Measurements from ENCODE around the gene PKDREJ. TPM values are rescaled to one million over a fixed set of nuclear protein-coding genes. Genes with fewer than 3 reads are reported as not detected.

Gene PKDREJ
- total RNA-seq, 1 experiment from 2014 or later, result 0.05 TPM

- Mint-ChIP-seq H3K36me3 (ENCODE audit: insufficient read depth, unreplicated experiment) (peaks cover 57% of the 10 kb centered on the region), H3K27ac (ENCODE audit: unreplicated experiment) (no peak overlapping the region), H3K4me3 (ENCODE audit: low read depth, unreplicated experiment) (no peak overlapping the region), H3K27me3 (ENCODE audit: unreplicated experiment) (no peaks in the 10 kb centered on the region), H3K9me3 (ENCODE audit: low read depth, unreplicated experiment) (peaks cover 3% of the 10 kb centered on the region), H3K4me1 (ENCODE audit: low read depth, unreplicated experiment) (peaks cover 16% of the 10 kb centered on the region)
- intact Hi-C loops (cut with micrococcal nuclease; ENCODE audit: unreplicated experiment), result no loop called here
- no peak for DNase-seq
- TF ChIP-seq CTCF (IDR thresholded peaks at IDR 0.05; ENCODE audit: unreplicated experiment), result no peak
- no TSS peak for BruUV-seq (replicated peaks)
- CTCF ChIA-PET, result no interaction called here
Measured at GRCh38 chr22:46293577-46294260, 30.6 kb upstream of the PKDREJ start.

DNA sequence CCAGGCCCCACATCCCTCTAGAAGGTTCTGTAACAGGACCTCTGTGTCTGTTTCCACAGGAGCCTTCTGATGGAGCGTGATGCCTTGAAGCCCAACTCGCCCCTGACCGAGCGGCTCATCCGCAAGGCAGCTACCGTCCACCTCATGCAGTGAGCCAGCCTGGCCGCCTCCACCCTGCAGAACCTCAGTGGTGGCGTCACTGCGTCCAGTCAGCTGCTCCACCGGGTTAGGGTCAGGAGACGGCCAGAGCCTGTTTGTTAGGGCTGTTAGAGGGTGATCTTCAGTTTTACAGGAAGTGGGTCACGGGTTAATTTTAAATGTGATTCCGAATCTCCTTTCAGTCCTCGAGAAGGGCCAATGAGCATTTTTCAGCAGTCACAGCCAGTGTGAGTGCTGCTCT is 29.6 kb upstream of the PKDREJ start:
- no peak for DNase-seq
- no TSS peak for BruUV-seq (replicated peaks)
- Mint-ChIP-seq H3K27me3 (ENCODE audit: unreplicated experiment) (no peaks in the 10 kb centered on the region), H3K27ac (ENCODE audit: unreplicated experiment) (no peak overlapping the region), H3K36me3 (ENCODE audit: insufficient read depth, unreplicated experiment) (peaks cover 61% of the 10 kb centered on the region), H3K4me1 (ENCODE audit: low read depth, unreplicated experiment) (peaks cover 11% of the 10 kb centered on the region), H3K4me3 (ENCODE audit: low read depth, unreplicated experiment) (no peak overlapping the region), H3K9me3 (ENCODE audit: low read depth, unreplicated experiment) (peaks cover 3% of the 10 kb centered on the region)
- intact Hi-C loops (cut with micrococcal nuclease; ENCODE audit: unreplicated experiment), result no loop called here
- CTCF ChIA-PET, result no interaction called here
- TF ChIP-seq CTCF (IDR thresholded peaks at IDR 0.05; ENCODE audit: unreplicated experiment), result no peak

DNA sequence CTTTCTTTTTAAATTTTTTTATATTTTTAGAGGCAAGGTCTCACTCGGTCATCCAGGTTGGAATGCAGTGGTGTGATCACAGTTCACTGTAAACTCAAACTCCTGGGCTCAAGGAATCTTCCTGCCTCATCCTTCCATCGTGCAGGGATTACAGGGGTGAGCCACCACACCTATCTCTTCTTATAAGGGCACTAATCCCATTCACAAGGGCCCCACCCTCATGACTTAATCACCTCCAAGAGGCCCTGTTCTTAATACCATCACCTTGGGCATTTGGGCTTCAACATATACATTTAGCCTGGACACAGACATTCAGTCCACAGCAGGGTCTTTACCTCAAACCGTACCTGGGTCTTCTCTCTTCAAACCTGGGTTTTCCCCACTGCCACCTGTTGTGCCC is 29.0 kb upstream of the PKDREJ start:
- Mint-ChIP-seq H3K4me1 (ENCODE audit: low read depth, unreplicated experiment) (peaks cover 11% of the 10 kb centered on the region), H3K4me3 (ENCODE audit: low read depth, unreplicated experiment) (no peak overlapping the region), H3K27ac (ENCODE audit: unreplicated experiment) (no peak overlapping the region), H3K27me3 (ENCODE audit: unreplicated experiment) (no peaks in the 10 kb centered on the region), H3K36me3 (ENCODE audit: insufficient read depth, unreplicated experiment) (peaks cover 61% of the 10 kb centered on the region), H3K9me3 (ENCODE audit: low read depth, unreplicated experiment) (peaks cover 3% of the 10 kb centered on the region)
- DNase-seq, result no peak
- intact Hi-C loops (cut with micrococcal nuclease; ENCODE audit: unreplicated experiment), result no loop called here
- BruUV-seq (replicated peaks), result no TSS peak
- no peak for TF ChIP-seq CTCF (IDR thresholded peaks at IDR 0.05; ENCODE audit: unreplicated experiment)
- CTCF ChIA-PET, result no interaction called here

DNA sequence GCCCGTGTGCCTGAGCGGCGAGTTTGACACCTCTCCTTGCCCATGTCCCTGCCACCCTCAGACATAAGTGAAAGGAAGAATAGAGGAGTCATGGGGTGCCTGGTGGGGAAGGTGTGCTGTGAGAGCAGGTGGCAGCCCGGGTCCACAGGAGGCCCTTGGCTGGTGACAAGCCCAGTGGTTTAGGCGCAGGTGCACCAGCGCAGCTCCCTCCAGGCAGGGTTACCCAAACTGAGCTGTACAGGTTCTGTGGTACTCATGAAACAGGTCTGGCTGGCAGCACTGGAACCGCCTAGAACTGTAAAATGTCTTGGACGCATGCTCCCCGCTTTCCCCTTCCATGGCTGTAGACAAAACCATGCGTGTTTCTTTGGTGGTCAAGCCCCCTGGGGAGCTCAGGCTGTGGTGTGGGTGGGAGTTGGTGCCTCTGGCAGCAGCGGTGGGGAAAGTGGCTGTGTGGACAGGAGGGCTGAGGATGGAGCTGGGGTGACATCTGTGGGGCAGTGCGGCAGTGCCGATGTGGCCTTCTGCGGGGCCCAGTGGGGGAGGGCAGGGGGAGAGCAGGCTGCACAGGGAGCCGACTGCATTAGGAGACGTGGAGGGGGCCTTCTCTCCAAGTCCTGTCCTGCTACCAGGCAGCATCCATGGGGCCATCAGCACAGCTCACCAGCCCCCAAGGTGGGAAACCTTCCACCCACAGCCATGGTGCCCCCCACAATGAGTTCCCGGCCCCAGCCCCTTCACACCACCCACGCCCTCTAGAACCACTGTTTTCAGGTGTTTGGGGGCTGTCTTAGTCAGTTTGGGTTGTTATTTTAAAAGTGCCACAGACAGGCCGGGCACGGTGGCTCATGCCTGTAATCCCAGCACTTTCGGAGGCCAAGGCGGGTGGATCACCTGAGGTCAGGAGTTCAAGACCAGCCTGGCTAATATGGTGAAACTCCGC is 28.0 kb upstream of the PKDREJ start:
- peaks cover 58% of the 10 kb centered on the region for H3K36me3 Mint-ChIP-seq (ENCODE audit: insufficient read depth, unreplicated experiment)
- H3K4me3 Mint-ChIP-seq (ENCODE audit: low read depth, unreplicated experiment), result no peak overlapping the region
- BruUV-seq (replicated peaks), result no TSS peak
- DNase-seq, result no peak
- peaks cover 6% of the 10 kb centered on the region for H3K4me1 Mint-ChIP-seq (ENCODE audit: low read depth, unreplicated experiment)
- no peak overlapping the region for H3K27ac Mint-ChIP-seq (ENCODE audit: unreplicated experiment)
- CTCF ChIA-PET, result no interaction called here
- TF ChIP-seq CTCF (IDR thresholded peaks at IDR 0.05; ENCODE audit: unreplicated experiment), result no peak
- intact Hi-C loops (cut with micrococcal nuclease; ENCODE audit: unreplicated experiment), result no loop called here
- peaks cover 3% of the 10 kb centered on the region for H3K9me3 Mint-ChIP-seq (ENCODE audit: low read depth, unreplicated experiment)
- no peaks in the 10 kb centered on the region for H3K27me3 Mint-ChIP-seq (ENCODE audit: unreplicated experiment)

All from Calu3 (cell line).